ENCODE measurements around the gene MED13L. TPM values are rescaled to one million over a fixed set of nuclear protein-coding genes. Genes with fewer than 3 reads are reported as not detected.
A peak's percentile ranks its signal among the peaks of the same experiment; 100 is the strongest.

The MED13L gene
- total RNA-seq, 1 donor from 2014 or later = 97.7 TPM

GRCh38 chr12:116024769-116025168 is 252.7 kb downstream of the MED13L start:
- no peak overlapping the region for H3K27ac Mint-ChIP-seq
- DNase-seq (ENCODE audit: extremely low spot score, unreplicated experiment) = no peak
- H3K4me1 Mint-ChIP-seq (ENCODE audit: unreplicated experiment) = peaks cover 9% of the 10 kb centered on the region
- peaks cover under 1% of the 10 kb centered on the region for H3K36me3 Mint-ChIP-seq
- H3K27me3 Mint-ChIP-seq = no peaks in the 10 kb centered on the region
- TF ChIP-seq CTCF (conservative IDR thresholded peaks at IDR 0.05) = no peak
- no peaks in the 10 kb centered on the region for H3K9me3 Mint-ChIP-seq
- no peak overlapping the region for H3K4me3 Mint-ChIP-seq

- no peak overlapping the region for H3K27ac Mint-ChIP-seq
- no peaks in the 10 kb centered on the region for H3K9me3 Mint-ChIP-seq
- no peaks in the 10 kb centered on the region for H3K27me3 Mint-ChIP-seq
- H3K4me1 Mint-ChIP-seq (ENCODE audit: unreplicated experiment) = peaks cover 4% of the 10 kb centered on the region
- peaks cover 9% of the 10 kb centered on the region for H3K36me3 Mint-ChIP-seq
- TF ChIP-seq CTCF (conservative IDR thresholded peaks at IDR 0.05) = no peak
- H3K4me3 Mint-ChIP-seq = no peak overlapping the region
- DNase-seq (ENCODE audit: extremely low spot score, unreplicated experiment) = no peak
Observed at GRCh38 chr12:116019415-116019814, 258.1 kb downstream of the MED13L start.

GRCh38 chr12:116018282-116018681 is 259.2 kb downstream of the MED13L start:
- H3K27me3 Mint-ChIP-seq = no peaks in the 10 kb centered on the region
- H3K27ac Mint-ChIP-seq = no peak overlapping the region
- H3K4me3 Mint-ChIP-seq = no peak overlapping the region
- no peak for DNase-seq (ENCODE audit: extremely low spot score, unreplicated experiment)
- peaks cover 4% of the 10 kb centered on the region for H3K4me1 Mint-ChIP-seq (ENCODE audit: unreplicated experiment)
- no peak for TF ChIP-seq CTCF (conservative IDR thresholded peaks at IDR 0.05)
- no peaks in the 10 kb centered on the region for H3K9me3 Mint-ChIP-seq
- H3K36me3 Mint-ChIP-seq = peaks cover 9% of the 10 kb centered on the region

GRCh38 chr12:116015525-116015924 is 262.0 kb downstream of the MED13L start:
- Mint-ChIP-seq H3K4me3 (no peak overlapping the region), H3K9me3 (no peaks in the 10 kb centered on the region), H3K27ac (no peak overlapping the region), H3K4me1 (ENCODE audit: unreplicated experiment) (peaks cover 4% of the 10 kb centered on the region), H3K36me3 (peaks cover 15% of the 10 kb centered on the region), H3K27me3 (no peaks in the 10 kb centered on the region)
- no peak for DNase-seq (ENCODE audit: extremely low spot score, unreplicated experiment)
- TF ChIP-seq CTCF (conservative IDR thresholded peaks at IDR 0.05) = peak; percentile 64

- no peaks in the 10 kb centered on the region for H3K27me3 Mint-ChIP-seq
- H3K36me3 Mint-ChIP-seq = peaks cover 21% of the 10 kb centered on the region
- no peak for TF ChIP-seq CTCF (conservative IDR thresholded peaks at IDR 0.05)
Observed at GRCh38 chr12:116012757-116013156, 264.7 kb downstream of the MED13L start.

GRCh38 chr12:116011217-116011616 is 266.3 kb downstream of the MED13L start:
- Mint-ChIP-seq H3K9me3 (no peaks in the 10 kb centered on the region), H3K4me3 (no peak overlapping the region), H3K36me3 (peaks cover 22% of the 10 kb centered on the region), H3K27me3 (no peaks in the 10 kb centered on the region), H3K4me1 (ENCODE audit: unreplicated experiment) (peaks cover 4% of the 10 kb centered on the region), H3K27ac (no peak overlapping the region)
- no peak for DNase-seq (ENCODE audit: extremely low spot score, unreplicated experiment)
- no peak for TF ChIP-seq CTCF (conservative IDR thresholded peaks at IDR 0.05)

More at GRCh38 chr12:116012757-116013156, 264.7 kb downstream of the MED13L start:
- H3K4me3 Mint-ChIP-seq = no peak overlapping the region
- no peak for DNase-seq (ENCODE audit: extremely low spot score, unreplicated experiment)
- H3K27ac Mint-ChIP-seq = no peak overlapping the region
- peaks cover 4% of the 10 kb centered on the region for H3K4me1 Mint-ChIP-seq (ENCODE audit: unreplicated experiment)
- no peaks in the 10 kb centered on the region for H3K9me3 Mint-ChIP-seq

All from type B pancreatic cell (in vitro differentiated cells).